H9 (cell line): ENCODE data around the gene FOXQ1. TPM values are rescaled to one million over a fixed set of nuclear protein-coding genes. Genes with fewer than 3 reads are reported as not detected.

Experiments
- DNase-seq: peaks from one replicate; pipeline ENCODE4 v3.0.0-alpha.2; 2017
- H2AFZ ChIP-seq: one replicate; pipeline ENCODE4 v1.6.1; 2013; ENCODE audit warnings: mild to moderate bottlenecking, low read length, control low read depth, moderate library complexity
- H2AK5ac ChIP-seq: 2 replicates; pipeline ENCODE4 v1.6.1; 2013; ENCODE audit warnings: low read length, control low read depth, mixed read lengths; ENCODE audit not compliant: insufficient read length
- H2BK120ac ChIP-seq: one replicate; pipeline ENCODE4 v1.6.1; 2013; ENCODE audit warnings: low read depth, mild to moderate bottlenecking, low read length, control low read depth, inconsistent platforms; ENCODE audit not compliant: poor library complexity, severe bottlenecking
- H2BK12ac ChIP-seq: 2 replicates; pipeline ENCODE4 v1.6.1; 2013; ENCODE audit warnings: low read length, control low read depth, mixed read lengths, low read depth; ENCODE audit not compliant: insufficient read length
- H2BK15ac ChIP-seq: 2 replicates; pipeline ENCODE4 v1.6.1; 2013; ENCODE audit warnings: low read depth, low read length, control low read depth
- H2BK20ac ChIP-seq: one replicate; pipeline ENCODE4 v1.6.1; 2013; ENCODE audit warnings: low read depth, mild to moderate bottlenecking, low read length, control low read depth, inconsistent platforms; ENCODE audit not compliant: poor library complexity, severe bottlenecking
- H2BK5ac ChIP-seq: 2 replicates; pipeline ENCODE4 v1.6.1; 2013; ENCODE audit warnings: low read length, control low read depth, mixed read lengths; ENCODE audit not compliant: insufficient read length
- H3K14ac ChIP-seq: 2 replicates; pipeline ENCODE4 v1.6.1; 2013; ENCODE audit warnings: low read length, control low read depth; ENCODE audit not compliant: insufficient read depth
- H3K18ac ChIP-seq: 2 replicates; pipeline ENCODE4 v1.6.1; 2013; ENCODE audit warnings: low read depth, mild to moderate bottlenecking, mixed read lengths, low read length, control low read depth; ENCODE audit not compliant: insufficient read length
- H3K23ac ChIP-seq: 2 replicates; pipeline ENCODE4 v1.6.1; 2013; ENCODE audit warnings: low read length, control low read depth, mixed read lengths, low read depth; ENCODE audit not compliant: insufficient read length
- H3K23me2 ChIP-seq: 2 replicates; pipeline ENCODE4 v1.6.1; 2013; ENCODE audit warnings: low read depth, mild to moderate bottlenecking, mixed read lengths, low read length, control low read depth; ENCODE audit not compliant: insufficient read length, poor library complexity, severe bottlenecking
- H3K27ac ChIP-seq: 2 replicates; pipeline ENCODE4 v1.5.1; 2013; ENCODE audit warnings: low read length, control low read depth, mixed read lengths, low read depth; ENCODE audit not compliant: insufficient read length
- H3K27me3 ChIP-seq: 2 replicates; pipeline ENCODE4 v1.6.1; 2013; ENCODE audit warnings: low read length, control low read depth, inconsistent platforms; ENCODE audit not compliant: insufficient read depth
- H3K4ac ChIP-seq: 2 replicates; pipeline ENCODE4 v1.6.1; 2013; ENCODE audit warnings: low read depth, mild to moderate bottlenecking, control low read depth, inconsistent platforms, low read length, moderate library complexity
- H3K4me1 ChIP-seq: 2 replicates; pipeline ENCODE4 v1.6.1; 2013; ENCODE audit warnings: low read length, control low read depth, inconsistent platforms; ENCODE audit not compliant: insufficient read depth
- H3K4me2 ChIP-seq: 2 replicates; pipeline ENCODE4 v1.6.1; 2013; ENCODE audit warnings: low read length, control low read depth, mixed read lengths; ENCODE audit not compliant: insufficient read length, insufficient read depth
- H3K56ac ChIP-seq: 2 replicates; pipeline ENCODE4 v1.6.1; 2013; ENCODE audit warnings: low read depth, mild to moderate bottlenecking, mixed read lengths, low read length, control low read depth; ENCODE audit not compliant: insufficient read length
- H3K79me1 ChIP-seq: 2 replicates; pipeline ENCODE4 v1.6.1; 2013; ENCODE audit warnings: low read depth, mild to moderate bottlenecking, moderate library complexity, low read length, control low read depth, inconsistent platforms; ENCODE audit not compliant: insufficient read depth, poor library complexity, severe bottlenecking
- H3K79me2 ChIP-seq: 2 replicates; pipeline ENCODE4 v1.6.1; 2013; ENCODE audit warnings: low read length, control low read depth, inconsistent platforms; ENCODE audit not compliant: insufficient read depth
- H3K9ac ChIP-seq: 2 replicates; pipeline ENCODE4 v1.6.1; 2013; ENCODE audit warnings: low read length, control low read depth, mixed read lengths; ENCODE audit not compliant: insufficient read length; ENCODE audit errors: extremely low read depth
- H3K9me3 ChIP-seq: one replicate; pipeline ENCODE4 v1.6.1; 2013; ENCODE audit warnings: low read depth, low read length, inconsistent platforms; ENCODE audit not compliant: control insufficient read depth
- H3T11ph ChIP-seq: one replicate; pipeline ENCODE4 v1.6.1; 2013; ENCODE audit warnings: mild to moderate bottlenecking, low read length, control low read depth, inconsistent platforms
- H4K20me1 ChIP-seq: one replicate; pipeline ENCODE4 v1.6.1; 2013; ENCODE audit not compliant: control insufficient read depth, insufficient read length, insufficient read depth
- H4K5ac ChIP-seq: 2 replicates; pipeline ENCODE4 v1.6.1; 2013; ENCODE audit warnings: low read depth, mild to moderate bottlenecking, mixed read lengths, low read length, control low read depth; ENCODE audit not compliant: insufficient read length
- H4K8ac ChIP-seq: replicated peaks from 2 replicates; pipeline ENCODE4 v1.6.1; 2013; ENCODE audit warnings: low read length, control low read depth, mixed read lengths, low read depth; ENCODE audit not compliant: insufficient read length
- H4K91ac ChIP-seq: 2 replicates; pipeline ENCODE4 v1.6.1; 2013; ENCODE audit warnings: low read depth, mild to moderate bottlenecking, moderate library complexity, mixed read lengths, low read length, control low read depth; ENCODE audit not compliant: insufficient read length
- H3K27ac Mint-ChIP-seq, 3 experiments: 2 replicates in 2 of 3; 3 replicates in 1 of 3; pipeline ENCODE4 v1.8.0; 2020 to 2021; ENCODE audit warnings: mixed read lengths in 3 of 3, mild to moderate bottlenecking in 1 of 3, moderate library complexity in 1 of 3
- H3K27me3 Mint-ChIP-seq: 2 replicates; pipeline ENCODE4 v1.8.0; 2021; ENCODE audit warnings: low read depth, mild to moderate bottlenecking, moderate library complexity, mixed read lengths
- H3K36me3 Mint-ChIP-seq, 3 experiments: 2 replicates in 2 of 3; 3 replicates in 1 of 3; pipeline ENCODE4 v1.8.0; 2020 to 2021; ENCODE audit warnings: low read depth in 3 of 3, mixed read lengths in 3 of 3; ENCODE audit not compliant: insufficient read depth in 1 of 3
- H3K4me1 Mint-ChIP-seq, 2 experiments: 2 replicates each; pipeline ENCODE4 v1.8.0; 2020; ENCODE audit warnings: mixed read lengths in 2 of 2
- H3K4me3 Mint-ChIP-seq, 2 experiments: 2 replicates in 1 of 2; 3 replicates in 1 of 2; pipeline ENCODE4 v1.8.0; 2020 to 2021; ENCODE audit warnings: mild to moderate bottlenecking in 2 of 2, mixed read lengths in 2 of 2, moderate library complexity in 1 of 2
- H3K9me3 Mint-ChIP-seq, 2 experiments: 2 replicates in 1 of 2; 3 replicates in 1 of 2; pipeline ENCODE4 v1.8.0; 2020; ENCODE audit warnings: mild to moderate bottlenecking in 2 of 2, mixed read lengths in 2 of 2, moderate library complexity in 1 of 2
- WGBS: extraction: QIAGEN DNeasy Blood & Tissue Kit; methylation state at CpG from one replicate; pipeline ENCODE4 v1.1.7; 2013; ENCODE audit warnings: missing lambda C conversion rate, low lambda C conversion rate, mixed read lengths; ENCODE audit not compliant: insufficient read length; ENCODE audit errors: extremely low coverage; 5-methylcytosine and 5-hydroxymethylcytosine counted together
- total RNA-seq: library from RNA; stranded (reverse); gene quantifications from 2 replicates; pipeline ENCODE4 v1.2.1, GENCODE V29; 2021
- TF ChIP-seq, protein P1 (sequence below): fragments of 200-600 bp; sonication (generic); conservative IDR thresholded peaks from 3 replicates; pipeline ENCODE4 v1.8.0; 2021; ENCODE audit warnings: antibody characterized with exemption, mild to moderate bottlenecking

Gene FOXQ1
- total RNA-seq, 1 experiment from 2014 or later = 0.15 TPM

DNA sequence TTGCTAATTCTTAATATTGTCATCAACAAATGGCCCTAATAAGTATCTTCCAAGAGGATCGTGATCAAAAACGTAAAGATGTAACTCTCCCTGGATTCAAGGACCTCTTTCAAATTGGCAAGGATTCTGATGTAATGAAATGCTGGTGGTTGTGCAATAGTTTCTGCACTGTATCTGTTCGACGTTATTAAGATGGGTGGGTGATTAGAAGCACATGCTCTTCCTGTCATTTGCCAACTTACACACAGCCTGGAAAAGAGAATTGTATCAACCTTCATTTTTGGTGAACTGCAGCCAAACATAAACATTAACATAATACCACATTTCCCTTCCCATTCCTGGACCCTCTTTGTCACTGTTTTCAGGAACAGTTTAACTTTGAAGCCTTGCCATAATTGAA lies 9.8 kb downstream of the FOXQ1 start:
- Mint-ChIP-seq H3K9me3 (peaks cover 0 to 9% of the 10 kb centered on the region in 2 experiments; a peak in 3 of 5 replicates), H3K27me3 (peaks cover 44% of the 10 kb centered on the region), H3K4me3 (no peak overlapping the region), H3K36me3 (peaks cover 0 to 4% (median 2%) of the 10 kb centered on the region in 3 experiments; a peak in 3 of 7 replicates), H3K4me1 (no peaks in the 10 kb centered on the region), H3K27ac (no peak overlapping the region)
- Histone ChIP-seq H3K9me3 (no peaks in the 10 kb centered on the region), H2BK120ac (no peak overlapping the region), H3K79me2 (no peaks in the 10 kb centered on the region), H3K4me1 (no peaks in the 10 kb centered on the region), H3K27ac (no peak overlapping the region), H3K4ac (no peak overlapping the region), H2AFZ (no peak overlapping the region), H3K23ac (no peak overlapping the region), H3K27me3 (no peaks in the 10 kb centered on the region), H3K4me2 (no peak overlapping the region), H3K23me2 (no peaks in the 10 kb centered on the region), H4K20me1 (no peaks in the 10 kb centered on the region), H2BK15ac (no peak overlapping the region), H4K8ac (no peak overlapping the region), H2BK20ac (no peak overlapping the region), H2BK5ac (no peak overlapping the region), H3T11ph (no peak overlapping the region), H3K18ac (no peak overlapping the region), H2BK12ac (no peak overlapping the region), H3K14ac (no peak overlapping the region), H3K79me1 (no peaks in the 10 kb centered on the region), H4K5ac (no peak overlapping the region), H3K9ac (no peak overlapping the region), H2AK5ac (no peak overlapping the region), H3K56ac (no peak overlapping the region), H4K91ac (no peak overlapping the region)
- no peak for DNase-seq
- TF ChIP-seq, protein P1, sequence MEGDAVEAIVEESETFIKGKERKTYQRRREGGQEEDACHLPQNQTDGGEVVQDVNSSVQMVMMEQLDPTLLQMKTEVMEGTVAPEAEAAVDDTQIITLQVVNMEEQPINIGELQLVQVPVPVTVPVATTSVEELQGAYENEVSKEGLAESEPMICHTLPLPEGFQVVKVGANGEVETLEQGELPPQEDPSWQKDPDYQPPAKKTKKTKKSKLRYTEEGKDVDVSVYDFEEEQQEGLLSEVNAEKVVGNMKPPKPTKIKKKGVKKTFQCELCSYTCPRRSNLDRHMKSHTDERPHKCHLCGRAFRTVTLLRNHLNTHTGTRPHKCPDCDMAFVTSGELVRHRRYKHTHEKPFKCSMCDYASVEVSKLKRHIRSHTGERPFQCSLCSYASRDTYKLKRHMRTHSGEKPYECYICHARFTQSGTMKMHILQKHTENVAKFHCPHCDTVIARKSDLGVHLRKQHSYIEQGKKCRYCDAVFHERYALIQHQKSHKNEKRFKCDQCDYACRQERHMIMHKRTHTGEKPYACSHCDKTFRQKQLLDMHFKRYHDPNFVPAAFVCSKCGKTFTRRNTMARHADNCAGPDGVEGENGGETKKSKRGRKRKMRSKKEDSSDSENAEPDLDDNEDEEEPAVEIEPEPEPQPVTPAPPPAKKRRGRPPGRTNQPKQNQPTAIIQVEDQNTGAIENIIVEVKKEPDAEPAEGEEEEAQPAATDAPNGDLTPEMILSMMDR = no peak
- no CpG with 5 or more reads among the region's 4 CpGs for WGBS
